HCT116 (cell line): ENCODE data around the gene PARVG. TPM values are rescaled to one million over a fixed set of nuclear protein-coding genes. Genes with fewer than 3 reads are reported as not detected.

Experiments
- ATAC-seq: fragments of 200-7000 bp; cut with Tn5 transposase; 2 replicates; pipeline ENCODE4 v1.9.1; 2020; ENCODE audit warnings: mild to moderate bottlenecking, moderate library complexity
- BruUV-seq: library from RNA; stranded (reverse); fragments of 400-500 nt; replicated peaks from 2 replicates; lab custom pipeline; 2021; lab: Mats Ljungman, UMichigan
- CTCF ChIA-PET: fragments of 300-600 bp; sonication (Branson Sonifier 250); formaldehyde crosslinking; loops from one replicate; lab custom pipeline; 2021; ENCODE audit warnings: antibody characterized with exemption; lab: Charles Lee
- POLR2A ChIA-PET: fragments of 300-600, 350-600 bp; sonication (Branson Sonifier 250); formaldehyde crosslinking; loops from one replicate; lab custom pipeline; 2021; ENCODE audit warnings: antibody characterized with exemption; lab: Charles Lee
- RAD21 ChIA-PET, 2 experiments: fragments of 300-600 bp; sonication (Branson Sonifier 250); formaldehyde crosslinking; loops; one replicate each; lab custom pipeline; 2023; ENCODE audit warnings: low total read pairs in 2 of 2; ENCODE audit not compliant: uncharacterized antibody in 2 of 2, unreplicated experiment in 2 of 2, low non-redundant PET in 1 of 2; lab: Charles Lee
- DNase-seq: peaks from one replicate; pipeline ENCODE4 v3.0.0-alpha.2; 2010; ENCODE audit warnings: low read depth, low spot score
- H2AFZ ChIP-seq: fragments of 200-600 bp; shearing (Covaris generic), sonication (generic); 2 replicates; pipeline ENCODE4 v1.6.1; 2017; ENCODE audit warnings: low read depth, mixed run types, mixed read lengths, antibody characterized with exemption, low read length; ENCODE audit not compliant: poor library complexity, severe bottlenecking
- H3K27ac ChIP-seq: 2 replicates; pipeline ENCODE4 v1.5.1; 2012; ENCODE audit warnings: low read depth, low read length
- H3K27me3 ChIP-seq: fragments of 200-600 bp; sonication (generic); 2 replicates; pipeline ENCODE4 v1.6.1; 2016; ENCODE audit warnings: mixed run types, low read length, mixed read lengths; ENCODE audit not compliant: insufficient read depth
- H3K36me3 ChIP-seq, 2 experiments: fragments of 200-500 bp in 1 of 2; fragments of 200-600 bp in 1 of 2; sonication (Bioruptor generic) in 1 of 2; sonication (generic) in 1 of 2; 2 replicates each; pipeline versions ENCODE4 v1.5.1 to v1.6.1; 2014 to 2016; ENCODE audit warnings: low read length in 2 of 2, inconsistent platforms in 1 of 2, mixed read lengths in 1 of 2, mixed run types in 1 of 2; ENCODE audit not compliant: insufficient read depth in 2 of 2, control insufficient read depth in 1 of 2
- H3K4me1 ChIP-seq, 2 experiments: fragments of 200-600 bp in 1 of 2; sonication (generic) in 1 of 2; 2 replicates each; pipeline versions ENCODE4 v1.5.1 to v1.6.1; 2012 to 2017; ENCODE audit warnings: low read length in 2 of 2, inconsistent platforms in 1 of 2, mild to moderate bottlenecking in 1 of 2, mixed read lengths in 1 of 2, mixed run types in 1 of 2, moderate library complexity in 1 of 2; ENCODE audit not compliant: insufficient read depth in 2 of 2, control insufficient read depth in 1 of 2
- H3K4me2 ChIP-seq: fragments of 200-600 bp; sonication (generic); 2 replicates; pipeline ENCODE4 v1.6.1; 2017; ENCODE audit warnings: mixed run types, low read length, mixed read lengths
- H3K4me3 ChIP-seq, 2 experiments: fragments of 200-600 bp in 1 of 2; sonication (generic) in 1 of 2; replicated peaks in 1 of 2; 2 replicates each; pipeline ENCODE4 v1.5.1; 2011 to 2016; ENCODE audit warnings: low read length in 2 of 2, control low read depth in 1 of 2, low read depth in 1 of 2, mild to moderate bottlenecking in 1 of 2, mixed read lengths in 1 of 2, mixed run types in 1 of 2
- H3K79me2 ChIP-seq: fragments of 200-600 bp; sonication (generic); 2 replicates; pipeline ENCODE4 v1.6.1; 2017; ENCODE audit warnings: mild to moderate bottlenecking, mixed run types, low read length, moderate library complexity, mixed read lengths; ENCODE audit not compliant: insufficient read depth
- H3K9ac ChIP-seq: fragments of 200-600 bp; sonication (generic); 2 replicates; pipeline ENCODE4 v1.6.1; 2016; ENCODE audit warnings: low read length, mixed read lengths
- H3K9me2 ChIP-seq: fragments of 200-600 bp; sonication (generic), shearing (Covaris generic); 2 replicates; pipeline ENCODE4 v1.6.1; 2017; ENCODE audit warnings: mixed run types, mild to moderate bottlenecking, moderate library complexity; ENCODE audit not compliant: insufficient read depth
- H3K9me3 ChIP-seq, 2 experiments: fragments of 200-500 bp in 1 of 2; fragments of 200-600 bp in 1 of 2; sonication (Bioruptor generic) in 1 of 2; sonication (generic) in 1 of 2; 2 replicates each; pipeline ENCODE4 v1.6.1; 2014 to 2017; ENCODE audit warnings: low read length in 2 of 2, mixed read lengths in 2 of 2, inconsistent platforms in 1 of 2, low read depth in 1 of 2, mild to moderate bottlenecking in 1 of 2, mixed run types in 1 of 2, moderate library complexity in 1 of 2; ENCODE audit not compliant: control insufficient read depth in 1 of 2, insufficient read depth in 1 of 2
- H4K20me1 ChIP-seq: fragments of 200-600 bp; sonication (generic), shearing (Covaris generic); 2 replicates; pipeline ENCODE4 v1.6.1; 2017; ENCODE audit warnings: mixed run types, mild to moderate bottlenecking, moderate library complexity; ENCODE audit not compliant: insufficient read depth
- ATF3 ChIP-seq: IDR thresholded peaks from 2 replicates; pipeline ENCODE4 v1.6.1; 2012
- CBX3 ChIP-seq: IDR thresholded peaks from 2 replicates; pipeline ENCODE4 v1.6.1; 2012; ENCODE audit warnings: low read depth
- ELF1 ChIP-seq: IDR thresholded peaks from 2 replicates; pipeline ENCODE4 v1.6.1; 2012; ENCODE audit warnings: low read depth, borderline replicate concordance
- EZH2 ChIP-seq: fragments of 200-600 bp; sonication (generic); IDR thresholded peaks from 2 replicates; pipeline ENCODE4 v1.6.1; 2017; ENCODE audit warnings: antibody characterized with exemption, mixed run types
- EZH2phosphoT487 ChIP-seq: fragments of 200-600 bp; IDR thresholded peaks from 2 replicates; pipeline ENCODE4 v1.6.1; 2018; ENCODE audit warnings: antibody characterized with exemption, borderline replicate concordance
- POLR2A ChIP-seq: IDR thresholded peaks from 2 replicates; pipeline ENCODE4 v1.7.0; 2011; ENCODE audit warnings: borderline replicate concordance; ENCODE audit not compliant: insufficient read depth, insufficient read length; ENCODE audit errors: extremely low read depth
- RAD21 ChIP-seq: IDR thresholded peaks from 2 replicates; pipeline ENCODE4 v1.6.1; 2012; ENCODE audit warnings: low read depth, mild to moderate bottlenecking
- REST ChIP-seq: IDR thresholded peaks from 2 replicates; pipeline ENCODE4 v1.6.1; 2012; ENCODE audit warnings: low read depth
- SIN3A ChIP-seq: IDR thresholded peaks from 2 replicates; pipeline ENCODE4 v1.6.1; 2012; ENCODE audit warnings: low read depth
- SP1 ChIP-seq: IDR thresholded peaks from 2 replicates; pipeline ENCODE4 v1.6.1; 2012; ENCODE audit warnings: low read depth
- SRF ChIP-seq: IDR thresholded peaks from 2 replicates; pipeline ENCODE4 v1.6.1; 2012; ENCODE audit warnings: low read depth
- TCF7L2 ChIP-seq: IDR thresholded peaks from 2 replicates; pipeline ENCODE4 v1.7.0; 2011; ENCODE audit warnings: borderline replicate concordance, inconsistent platforms; ENCODE audit not compliant: insufficient read depth, insufficient read length; ENCODE audit errors: extremely low read depth
- YY1 ChIP-seq: IDR thresholded peaks from 2 replicates; pipeline ENCODE4 v1.6.1; 2011; ENCODE audit warnings: low read length, low read depth, moderate library complexity, mild to moderate bottlenecking; ENCODE audit not compliant: insufficient replicate concordance; ENCODE audit errors: extremely low read depth
- ZFX ChIP-seq: fragments of 450-650 bp; IDR thresholded peaks from 2 replicates; pipeline ENCODE4 v1.6.1; 2017
- ZNF274 ChIP-seq: fragments of 200-500 bp; sonication (Bioruptor generic); IDR thresholded peaks from 2 replicates; pipeline ENCODE4 v1.6.1; 2014; ENCODE audit warnings: mild to moderate bottlenecking, low read depth, low read length, inconsistent platforms
- intact Hi-C: fragments of 100-400 bp; cut with micrococcal nuclease; formaldehyde crosslinking; loops from 2 replicates; pipeline ENCODE4 v1.10.0; 2022
- total RNA-seq: library from RNA; stranded (reverse); gene quantifications from one replicate; pipeline ENCODE4 v1.2.1, GENCODE V29; 2021; ENCODE audit not compliant: unreplicated experiment

The PARVG gene
- total RNA-seq, 1 experiment from 2014 or later: 0.57 TPM

- Histone ChIP-seq H3K4me2 (no peak overlapping the region), H3K4me1 (no peaks in the 10 kb centered on the region), H3K9me2 (no peaks in the 10 kb centered on the region), H3K79me2 (no peaks in the 10 kb centered on the region), H3K4me3 (no peak overlapping the region), H3K27ac (no peak overlapping the region), H3K9ac (no peak overlapping the region), H3K9me3 (no peaks in the 10 kb centered on the region), H3K36me3 (no peaks in the 10 kb centered on the region), H2AFZ (no peak overlapping the region), H3K27me3 (no peaks in the 10 kb centered on the region), H4K20me1 (no peaks in the 10 kb centered on the region)
- BruUV-seq: no TSS peak
- TF ChIP-seq SRF: no peak
- TF ChIP-seq POLR2A: no peak
- no peak for TF ChIP-seq YY1
- TF ChIP-seq SP1: no peak
- no peak for TF ChIP-seq ATF3
- TF ChIP-seq ZFX: no peak
- TF ChIP-seq SIN3A: no peak
- no peak for TF ChIP-seq EZH2
- no peak for TF ChIP-seq EZH2phosphoT487
- TF ChIP-seq CBX3: no peak
- no peak for TF ChIP-seq REST
- TF ChIP-seq TCF7L2: no peak
- no peak for TF ChIP-seq ELF1
- TF ChIP-seq RAD21: no peak
- no peak for TF ChIP-seq ZNF274
- DNase-seq (no peak), ATAC-seq (no peak)
- ChIA-PET POLR2A (no interaction called here), CTCF (no interaction called here), RAD21 (no interaction called here)
- intact Hi-C loops: no loop called here
Observed at GRCh38 chr22:44170470-44170869, 10.3 kb upstream of the PARVG start.
